HG02943 (cell line): ENCODE results near the gene NOL4L.

Experiments
- ATAC-seq: cut with Tn5 transposase; IDR thresholded peaks from one replicate; pipeline ENCODE4 v1.9.1; 2021; ENCODE audit warnings: mild to moderate bottlenecking, low read depth, moderate library complexity; ENCODE audit not compliant: unreplicated experiment

NOL4L gene

GRCh38 chr20:32464401-32465091 lies 120.6 kb downstream of the NOL4L start:
- no peak for ATAC-seq

- ATAC-seq, result no peak
Observed at GRCh38 chr20:32463642-32464400, 121.3 kb downstream of the NOL4L start.

DNA sequence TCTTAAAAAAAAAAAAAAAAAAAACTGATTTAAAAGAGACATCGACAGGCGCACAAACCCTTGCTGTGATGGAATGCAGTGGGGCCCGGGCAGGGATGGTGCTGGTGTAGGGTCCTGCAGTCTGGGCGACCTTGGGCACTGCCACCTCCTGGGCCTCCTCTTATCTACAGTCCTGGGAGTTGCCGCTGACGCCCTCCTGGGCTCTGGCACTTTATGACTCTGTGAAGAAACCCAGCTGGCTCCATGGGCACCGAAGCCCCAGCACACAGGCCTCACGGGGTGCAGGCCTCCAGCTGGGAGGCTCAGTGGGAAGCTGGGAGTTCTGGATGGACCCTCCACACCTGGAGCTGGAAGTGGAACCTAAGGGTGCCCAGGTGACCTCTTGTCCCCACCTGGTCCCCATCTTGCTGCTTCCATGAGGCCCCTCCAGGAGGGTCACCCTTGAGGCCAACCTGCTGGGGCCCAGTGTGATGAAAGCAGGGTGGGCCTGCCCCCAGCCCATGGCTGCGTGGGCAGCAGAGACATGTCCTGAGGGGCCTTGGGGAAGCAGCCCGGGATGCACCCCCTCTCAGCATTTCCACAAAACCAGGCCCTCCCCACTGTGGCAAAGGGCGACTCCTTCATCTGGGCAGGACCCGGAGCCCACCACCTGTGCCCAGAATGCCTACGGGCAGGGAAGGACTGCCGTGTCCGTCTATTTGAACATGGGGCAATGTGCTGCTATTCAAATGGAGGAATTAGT lies 122.1 kb downstream of the NOL4L start:
- ATAC-seq, result no peak

GRCh38 chr20:32461836-32462600 lies 123.1 kb downstream of the NOL4L start:
- ATAC-seq, result no peak

DNA sequence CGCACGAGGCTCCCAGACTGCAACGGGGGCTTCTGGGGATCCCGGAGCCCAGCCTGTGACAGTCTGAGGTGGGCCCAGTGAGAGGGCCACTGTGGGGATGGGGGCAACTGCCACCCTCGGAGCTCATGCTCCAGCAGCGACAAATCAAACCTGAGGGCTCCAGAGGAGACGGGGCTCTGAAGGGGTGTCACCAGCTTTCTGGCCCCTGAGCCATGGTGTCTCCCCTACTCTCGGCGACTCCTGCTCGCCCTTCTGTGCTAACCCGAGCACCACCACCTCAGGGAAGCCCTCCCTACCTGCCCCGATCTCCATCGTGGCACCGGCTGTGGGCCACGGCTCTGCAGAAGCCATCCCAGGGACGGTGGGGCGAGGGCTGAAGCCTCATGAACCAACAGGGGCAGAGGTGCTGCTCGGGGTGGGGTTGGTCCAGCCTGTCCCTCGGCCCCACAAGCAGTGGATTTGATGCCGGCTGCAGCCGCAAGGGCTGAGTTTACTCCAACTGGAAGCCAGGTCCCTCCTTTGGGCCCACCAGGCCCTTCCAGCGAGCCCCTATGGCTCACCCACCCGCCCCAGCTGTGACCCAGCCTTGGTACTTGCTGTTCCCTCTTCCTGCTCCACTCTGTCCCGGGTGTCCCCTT lies 124.3 kb downstream of the NOL4L start:
- no peak for ATAC-seq

- ATAC-seq, result no peak
Observed at GRCh38 chr20:32460231-32460630, 124.9 kb downstream of the NOL4L start.

DNA sequence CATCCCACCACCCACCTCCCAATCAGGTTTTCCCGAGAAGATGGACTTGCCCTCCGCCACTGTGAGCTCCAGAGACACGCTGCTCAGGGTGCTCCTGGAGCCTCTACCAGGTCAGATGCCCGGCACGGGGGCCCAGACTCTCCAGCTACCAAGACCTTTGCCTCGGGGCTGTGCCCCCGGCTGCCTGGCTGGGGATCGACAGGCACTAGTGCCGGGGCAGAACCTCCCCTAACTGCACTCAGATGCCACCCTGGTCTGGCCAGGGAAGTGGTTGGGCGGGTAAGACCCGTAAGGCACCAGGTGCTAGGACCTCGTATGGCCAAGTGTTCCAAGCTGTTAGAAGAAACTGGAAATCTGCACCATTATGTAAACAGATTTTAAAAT lies 126.3 kb downstream of the NOL4L start:
- no peak for ATAC-seq

- no peak for ATAC-seq
Observed at GRCh38 chr20:32458061-32458836, 126.9 kb downstream of the NOL4L start.

DNA sequence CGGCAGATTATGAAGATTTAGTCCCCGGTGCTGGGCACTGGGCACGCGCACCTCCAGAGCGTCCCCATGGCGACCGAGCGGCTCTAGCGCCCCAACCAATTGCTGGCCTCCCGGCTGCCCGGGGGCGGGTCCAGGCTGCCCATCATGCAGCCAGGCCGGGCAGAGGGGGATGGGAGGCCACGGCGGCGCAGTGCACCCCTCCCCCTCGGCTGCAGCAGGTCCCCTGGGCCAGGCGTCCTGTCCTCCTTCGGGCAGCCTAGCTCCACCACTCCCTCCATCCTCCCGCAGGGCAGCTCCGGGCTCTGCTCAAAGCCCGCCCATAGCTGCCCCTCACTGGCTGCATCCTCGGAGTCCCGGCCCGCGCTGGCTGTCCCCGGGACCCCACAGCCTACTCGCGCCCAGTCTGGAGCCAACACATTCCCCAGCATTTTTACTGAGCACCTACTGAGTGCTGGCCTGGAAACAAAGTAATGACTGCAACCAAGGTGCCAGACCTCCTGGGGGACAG lies 127.6 kb downstream of the NOL4L start:
- no peak for ATAC-seq

GRCh38 chr20:32456869-32457478 lies 128.2 kb downstream of the NOL4L start:
- ATAC-seq, result no peak

- ATAC-seq, result no peak
Observed at GRCh38 chr20:32455901-32456701, 129.0 kb downstream of the NOL4L start.

- no peak for ATAC-seq
Observed at GRCh38 chr20:32455171-32455900, 129.8 kb downstream of the NOL4L start.

GRCh38 chr20:32454164-32455145 lies 130.7 kb downstream of the NOL4L start:
- ATAC-seq, result no peak

GRCh38 chr20:32453467-32454163 lies 131.5 kb downstream of the NOL4L start:
- ATAC-seq, result no peak

- ATAC-seq, result no peak
Observed at GRCh38 chr20:32452776-32453466, 132.2 kb downstream of the NOL4L start.
